ENCODE results near the gene CNTD1. TPM values are rescaled to one million over a fixed set of nuclear protein-coding genes. Genes with fewer than 3 reads are reported as not detected.

Gene CNTD1
- total RNA-seq, 1 donor from 2014 or later: 0.46 TPM

DNA sequence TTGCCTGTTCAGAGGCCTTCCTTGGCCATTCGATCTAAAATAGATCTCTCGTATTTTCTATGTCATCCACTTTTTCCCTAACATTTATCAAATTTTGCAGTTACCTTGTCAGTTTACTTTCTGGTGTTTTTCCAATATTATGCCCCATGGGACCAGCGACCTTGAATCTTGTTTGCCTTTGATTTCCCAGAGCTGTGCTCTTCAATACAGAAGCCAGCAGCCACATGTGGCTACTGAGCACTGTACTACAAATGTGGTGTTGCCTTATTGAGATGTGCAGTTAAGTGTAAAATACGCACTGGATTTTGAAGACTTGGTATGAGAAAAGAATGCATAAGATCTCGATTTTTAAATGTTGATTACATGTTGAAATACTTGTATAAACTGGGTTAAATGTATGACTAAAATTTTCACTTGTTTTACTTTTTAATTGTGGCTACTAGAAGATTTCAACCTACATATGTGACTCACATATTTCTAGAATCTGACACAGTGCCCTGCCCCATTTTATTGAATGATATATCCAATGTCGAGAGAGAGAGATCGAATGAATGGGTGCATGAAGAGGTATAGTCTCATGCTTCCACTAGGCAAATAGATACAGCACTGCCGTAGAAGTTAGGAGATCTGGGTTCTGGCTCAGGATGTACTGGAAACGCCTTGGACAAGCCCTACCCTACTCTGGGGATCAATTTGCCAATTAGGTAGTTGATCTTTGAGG, 33.7 kb downstream of the CNTD1 start:
- Mint-ChIP-seq H3K27me3 (peaks cover 19% of the 10 kb centered on the region), H3K4me3 (peak overlapping the region; percentile 96), H3K4me1 (ENCODE audit: unreplicated experiment) (peaks cover 16% of the 10 kb centered on the region), H3K27ac (peak overlapping the region; percentile 91), H3K36me3 (no peaks in the 10 kb centered on the region), H3K9me3 (no peaks in the 10 kb centered on the region)
- TF ChIP-seq, protein P1, sequence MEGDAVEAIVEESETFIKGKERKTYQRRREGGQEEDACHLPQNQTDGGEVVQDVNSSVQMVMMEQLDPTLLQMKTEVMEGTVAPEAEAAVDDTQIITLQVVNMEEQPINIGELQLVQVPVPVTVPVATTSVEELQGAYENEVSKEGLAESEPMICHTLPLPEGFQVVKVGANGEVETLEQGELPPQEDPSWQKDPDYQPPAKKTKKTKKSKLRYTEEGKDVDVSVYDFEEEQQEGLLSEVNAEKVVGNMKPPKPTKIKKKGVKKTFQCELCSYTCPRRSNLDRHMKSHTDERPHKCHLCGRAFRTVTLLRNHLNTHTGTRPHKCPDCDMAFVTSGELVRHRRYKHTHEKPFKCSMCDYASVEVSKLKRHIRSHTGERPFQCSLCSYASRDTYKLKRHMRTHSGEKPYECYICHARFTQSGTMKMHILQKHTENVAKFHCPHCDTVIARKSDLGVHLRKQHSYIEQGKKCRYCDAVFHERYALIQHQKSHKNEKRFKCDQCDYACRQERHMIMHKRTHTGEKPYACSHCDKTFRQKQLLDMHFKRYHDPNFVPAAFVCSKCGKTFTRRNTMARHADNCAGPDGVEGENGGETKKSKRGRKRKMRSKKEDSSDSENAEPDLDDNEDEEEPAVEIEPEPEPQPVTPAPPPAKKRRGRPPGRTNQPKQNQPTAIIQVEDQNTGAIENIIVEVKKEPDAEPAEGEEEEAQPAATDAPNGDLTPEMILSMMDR (conservative IDR thresholded peaks at IDR 0.05): no peak
- DNase-seq (ENCODE audit: extremely low spot score, unreplicated experiment): no peak

DNA sequence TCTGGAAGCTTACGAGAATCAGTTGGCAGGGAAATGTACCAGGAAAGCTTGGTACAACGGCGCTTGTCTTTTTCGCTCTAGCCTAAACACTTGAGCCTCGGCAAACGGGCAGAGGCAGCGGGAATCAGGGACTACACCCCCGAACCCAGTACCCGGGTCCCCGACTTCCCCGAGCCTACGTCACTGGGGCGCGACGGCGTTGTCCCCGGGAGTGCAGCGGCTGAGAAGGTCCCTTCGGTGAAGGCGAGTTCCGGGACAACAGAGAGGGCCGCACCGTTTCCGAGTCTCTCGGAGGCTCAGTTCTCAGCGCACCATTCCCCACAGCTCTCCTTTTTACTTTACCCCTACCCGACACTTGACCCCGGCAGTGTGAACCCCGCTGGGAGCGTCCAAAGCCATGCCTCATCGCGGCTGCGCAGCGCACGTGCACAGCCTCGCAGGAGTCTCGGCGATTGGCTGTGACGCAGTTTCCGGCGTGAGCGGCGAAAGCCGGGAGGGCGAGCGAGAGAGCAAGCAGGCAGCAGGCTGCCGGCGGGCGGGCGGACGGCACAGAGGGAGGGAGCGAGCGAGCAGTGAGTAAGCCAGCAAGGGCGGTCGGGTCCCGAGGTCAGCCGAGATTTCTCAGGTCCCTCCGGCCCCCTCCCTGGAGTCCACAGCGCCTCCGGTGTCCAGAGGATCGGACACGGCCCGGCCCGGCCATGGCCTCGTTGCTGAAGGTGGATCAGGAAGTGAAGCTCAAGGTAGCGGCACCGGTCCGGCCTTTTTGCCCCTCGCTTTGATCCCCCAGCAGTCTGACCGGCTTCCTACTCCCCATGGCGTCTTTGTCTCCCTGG, 34.5 kb downstream of the CNTD1 start, which contains the start of gene PSME3:
TSS of gene PSME3 (plus strand) at position 464 of the 833 bp plus-strand sequence. CDS start at position 699, 235 bp downstream.
- peak within 1 kb of the TSS; percentile 96 for H3K4me3 Mint-ChIP-seq
- TF ChIP-seq, protein P1 (conservative IDR thresholded peaks at IDR 0.05): no peak
- peaks cover 16% of the 10 kb centered on the region for H3K4me1 Mint-ChIP-seq (ENCODE audit: unreplicated experiment)
- H3K27me3 Mint-ChIP-seq: peaks cover 11% of the 10 kb centered on the region
- peak within 1 kb of the TSS; percentile 91 for H3K27ac Mint-ChIP-seq
- peak; percentile 91 for DNase-seq (ENCODE audit: extremely low spot score, unreplicated experiment)
- peaks cover 5% of the 10 kb centered on the region for H3K36me3 Mint-ChIP-seq
- no peaks in the 10 kb centered on the region for H3K9me3 Mint-ChIP-seq

DNA sequence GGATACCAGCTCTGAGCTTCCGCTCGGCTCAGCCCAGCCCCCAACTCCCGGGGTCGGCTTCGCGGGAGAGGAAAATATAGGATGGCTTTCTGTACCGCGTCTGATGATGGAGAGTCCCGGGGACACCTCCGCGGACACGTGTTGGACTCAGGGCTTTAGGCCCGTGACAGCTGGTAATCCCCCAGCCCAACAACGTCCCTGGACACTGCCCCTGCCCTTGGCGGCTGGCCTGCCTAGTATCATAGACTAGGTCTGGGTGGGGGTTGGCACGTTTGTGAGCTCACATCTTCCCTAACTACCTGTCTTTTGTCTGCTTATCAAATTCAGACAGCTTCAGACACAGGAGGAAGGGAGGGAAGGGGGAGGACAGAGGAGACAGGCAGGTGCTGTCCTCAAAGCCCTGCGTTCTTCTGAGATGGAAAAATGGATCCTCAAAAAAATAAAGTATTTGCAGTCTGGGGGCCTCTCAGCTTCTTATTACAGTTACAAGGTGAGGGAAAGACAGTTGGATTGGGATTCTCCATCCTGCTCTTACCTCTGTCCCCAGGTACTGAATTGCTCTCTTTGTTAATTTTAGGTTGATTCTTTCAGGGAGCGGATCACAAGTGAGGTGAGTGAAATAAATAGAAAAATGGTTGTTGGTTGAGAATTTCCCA, 35.2 kb downstream of the CNTD1 start:
- H3K27ac Mint-ChIP-seq: peak overlapping the region; percentile 91
- H3K4me1 Mint-ChIP-seq (ENCODE audit: unreplicated experiment): peaks cover 16% of the 10 kb centered on the region
- peaks cover 8% of the 10 kb centered on the region for H3K36me3 Mint-ChIP-seq
- no peak for DNase-seq (ENCODE audit: extremely low spot score, unreplicated experiment)
- peak overlapping the region; percentile 96 for H3K4me3 Mint-ChIP-seq
- peaks cover 5% of the 10 kb centered on the region for H3K27me3 Mint-ChIP-seq
- no peaks in the 10 kb centered on the region for H3K9me3 Mint-ChIP-seq
- TF ChIP-seq, protein P1 (conservative IDR thresholded peaks at IDR 0.05): no peak

DNA sequence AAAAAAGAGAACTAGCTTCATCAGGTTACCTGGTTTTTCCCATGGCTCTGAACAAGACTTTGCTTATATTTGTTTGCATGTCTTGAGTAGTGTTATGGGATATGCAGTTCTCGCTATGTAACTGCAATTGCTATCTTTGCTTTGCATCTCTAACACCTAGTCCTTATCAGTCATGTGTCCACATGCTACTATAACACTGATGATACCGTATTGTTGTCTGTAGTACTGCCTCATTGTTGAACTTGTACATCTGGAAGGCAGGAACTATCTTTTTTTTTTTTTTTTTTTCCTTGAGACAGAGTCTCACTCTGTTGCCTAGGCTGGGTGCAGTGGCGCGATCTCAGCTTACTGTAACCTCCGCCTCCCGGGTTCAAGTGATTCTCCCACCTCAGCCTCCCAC, 37.1 kb downstream of the CNTD1 start:
- no peaks in the 10 kb centered on the region for H3K9me3 Mint-ChIP-seq
- no peak overlapping the region for H3K4me3 Mint-ChIP-seq
- no peaks in the 10 kb centered on the region for H3K27me3 Mint-ChIP-seq
- H3K4me1 Mint-ChIP-seq (ENCODE audit: unreplicated experiment): peaks cover 16% of the 10 kb centered on the region
- TF ChIP-seq, protein P1 (conservative IDR thresholded peaks at IDR 0.05): no peak
- no peak for DNase-seq (ENCODE audit: extremely low spot score, unreplicated experiment)
- peaks cover 14% of the 10 kb centered on the region for H3K36me3 Mint-ChIP-seq
- H3K27ac Mint-ChIP-seq: no peak overlapping the region

DNA sequence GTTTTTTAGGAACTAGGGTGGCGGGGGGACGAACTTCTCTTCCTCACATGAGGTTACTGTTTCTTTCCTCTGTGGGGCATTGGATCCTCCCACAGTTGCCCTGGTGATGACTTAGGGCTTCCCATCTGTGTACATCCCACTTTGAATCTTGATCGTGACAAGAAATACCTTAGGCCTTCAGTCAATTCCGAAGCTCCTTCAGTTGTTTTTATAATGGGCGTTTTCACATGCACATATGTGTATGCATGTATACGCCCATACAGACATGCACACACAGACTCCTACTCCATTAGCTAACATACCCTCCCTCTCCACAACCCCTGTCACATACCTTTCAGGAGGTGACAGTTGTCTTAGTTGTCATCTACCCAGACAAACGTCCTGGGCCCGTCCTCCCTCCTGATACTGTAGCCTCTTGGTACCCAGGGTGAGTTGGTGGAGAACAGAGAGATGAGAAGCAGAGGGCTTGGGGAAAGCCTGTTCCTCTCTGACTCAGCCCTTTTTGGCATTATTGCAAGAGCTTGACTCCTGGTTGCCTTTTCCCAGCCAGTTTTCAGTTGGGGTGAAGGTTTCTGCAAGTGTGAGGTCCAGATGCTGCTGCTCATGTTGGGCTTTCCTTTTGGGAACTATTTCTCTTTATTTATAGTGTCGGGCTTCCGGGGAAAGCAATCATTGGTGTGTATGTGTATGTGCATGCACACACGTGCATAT, 43.5 kb downstream of the CNTD1 start:
- H3K27ac Mint-ChIP-seq: no peak overlapping the region
- H3K27me3 Mint-ChIP-seq: no peaks in the 10 kb centered on the region
- H3K36me3 Mint-ChIP-seq: peaks cover 24% of the 10 kb centered on the region
- TF ChIP-seq, protein P1 (conservative IDR thresholded peaks at IDR 0.05): no peak
- no peaks in the 10 kb centered on the region for H3K9me3 Mint-ChIP-seq
- DNase-seq (ENCODE audit: extremely low spot score, unreplicated experiment): no peak
- no peaks in the 10 kb centered on the region for H3K4me1 Mint-ChIP-seq (ENCODE audit: unreplicated experiment)
- no peak overlapping the region for H3K4me3 Mint-ChIP-seq
